Hepatocyte (in vitro differentiated cells): ENCODE measurements around the gene LZIC. TPM values are rescaled to one million over a fixed set of nuclear protein-coding genes. Genes with fewer than 3 reads are reported as not detected.
"Not testable (repeated sequence)": the region's sequence is repeated elsewhere in the genome, so short reads cannot be mapped to it uniquely, and the experiment has no call there.

ENCODE experiments used
- DNase-seq: peaks from one replicate; pipeline ENCODE4 v3.0.0-alpha.2; 2016; ENCODE audit warnings: low spot score
- H2AFZ ChIP-seq: fragments of 200-600 bp; sonication (generic); 2 replicates; pipeline ENCODE4 v1.6.0; 2016; ENCODE audit warnings: antibody characterized with exemption, mild to moderate bottlenecking
- H3K27ac ChIP-seq: fragments of 200-600 bp; sonication (generic); 2 replicates; pipeline ENCODE4 v1.5.1; 2016; ENCODE audit warnings: mild to moderate bottlenecking
- H3K27me3 ChIP-seq: fragments of 200-600 bp; sonication (generic); 2 replicates; pipeline ENCODE4 v1.6.1; 2016
- H3K36me3 ChIP-seq: fragments of 200-600 bp; sonication (generic); replicated peaks from 2 replicates; pipeline ENCODE4 v1.5.1; 2016; ENCODE audit warnings: low read depth; ENCODE audit not compliant: insufficient read depth
- H3K4me1 ChIP-seq: fragments of 200-600 bp; sonication (generic); 2 replicates; pipeline ENCODE4 v1.5.1; 2016; ENCODE audit warnings: mild to moderate bottlenecking, moderate library complexity; ENCODE audit not compliant: insufficient read depth
- H3K4me2 ChIP-seq: fragments of 200-600 bp; sonication (generic); 2 replicates; pipeline ENCODE4 v1.6.0; 2016
- H3K4me3 ChIP-seq: fragments of 200-600 bp; sonication (generic); 2 replicates; pipeline ENCODE4 v1.5.1; 2016; ENCODE audit warnings: mild to moderate bottlenecking
- H3K79me2 ChIP-seq: fragments of 200-600 bp; sonication (generic); 2 replicates; pipeline ENCODE4 v1.6.0; 2017; ENCODE audit warnings: mild to moderate bottlenecking
- H3K9me2 ChIP-seq: fragments of 200-600 bp; sonication (generic); replicated peaks from 2 replicates; pipeline ENCODE4 v1.6.0; 2017; ENCODE audit warnings: mild to moderate bottlenecking; ENCODE audit not compliant: insufficient read depth
- H3K9me3 ChIP-seq: fragments of 200-600 bp; sonication (generic); 2 replicates; pipeline ENCODE4 v1.5.1; 2016; ENCODE audit warnings: low read depth, mild to moderate bottlenecking
- H4K20me1 ChIP-seq: fragments of 200-600 bp; sonication (generic); 2 replicates; pipeline ENCODE4 v1.6.0; 2016; ENCODE audit warnings: mild to moderate bottlenecking; ENCODE audit not compliant: insufficient read depth, poor library complexity, severe bottlenecking
- CTCF ChIP-seq: fragments of 200-600 bp; sonication (generic); IDR thresholded peaks from 2 replicates; pipeline ENCODE4 v1.5.1; 2016; ENCODE audit warnings: antibody characterized with exemption, mild to moderate bottlenecking; ENCODE audit not compliant: poor library complexity
- EZH2 ChIP-seq: fragments of 200-600 bp; sonication (generic); IDR thresholded peaks from 2 replicates; pipeline ENCODE4 v1.6.1; 2016; ENCODE audit warnings: antibody characterized with exemption, mild to moderate bottlenecking, borderline replicate concordance
- EZH2phosphoT487 ChIP-seq: fragments of 200-600 bp; sonication (generic); IDR thresholded peaks from one replicate; pipeline ENCODE4 v1.6.1; 2018; ENCODE audit warnings: antibody characterized with exemption, mild to moderate bottlenecking, low read depth, moderate library complexity; ENCODE audit not compliant: unreplicated experiment, severe bottlenecking
- WGBS: methylation state at CpG from one replicate; pipeline ENCODE4 v1.1.6; 2016; ENCODE audit warnings: low lambda C conversion rate; ENCODE audit errors: missing lambda C conversion rate; 5-methylcytosine and 5-hydroxymethylcytosine counted together
- polyA plus RNA-seq: library from polyadenylated mRNA; unstranded; fragments of >200 nt; fragmentation: Nextera tagmentation; extraction: Ambion mirVana; gene quantifications from 2 replicates; pipeline ENCODE4 v1.2.1, GENCODE V29; 2016
- total RNA-seq: library from RNA; depleted of rRNA; stranded (reverse); fragments of >200 nt; gene quantifications from 2 replicates; pipeline ENCODE4 v1.2.3, GENCODE V29; 2014

The LZIC gene
- total and polyA plus RNA-seq, 2 experiments from 2014 or later: 24.2 to 48.1 TPM

- Histone ChIP-seq H2AFZ (no peak overlapping the region), H3K9me2 (no peaks in the 10 kb centered on the region), H3K36me3 (no peaks in the 10 kb centered on the region), H3K9me3 (no peaks in the 10 kb centered on the region), H3K4me3 (no peak overlapping the region), H3K27ac (no peak overlapping the region), H3K79me2 (no peaks in the 10 kb centered on the region), H3K27me3 (no peaks in the 10 kb centered on the region), H4K20me1 (no peaks in the 10 kb centered on the region), H3K4me1 (peaks cover 7% of the 10 kb centered on the region), H3K4me2 (no peak overlapping the region)
- WGBS: 92% methylated on average over 5 of the region's 5 CpGs
- TF ChIP-seq EZH2 (no peak), EZH2phosphoT487 (no peak), CTCF (no peak)
- no peak for DNase-seq
Measured at GRCh38 chr1:9920606-9921005, 22.6 kb downstream of the LZIC start.

- H3K4me3 ChIP-seq: no peak overlapping the region
- no peaks in the 10 kb centered on the region for H3K9me3 ChIP-seq
- no peak for DNase-seq
- no peaks in the 10 kb centered on the region for H4K20me1 ChIP-seq
- H3K79me2 ChIP-seq: no peaks in the 10 kb centered on the region
- H3K27ac ChIP-seq: no peak overlapping the region
- TF ChIP-seq EZH2: no peak
- TF ChIP-seq CTCF: no peak
- no peak for TF ChIP-seq EZH2phosphoT487
- H2AFZ ChIP-seq: no peak overlapping the region
- no peaks in the 10 kb centered on the region for H3K27me3 ChIP-seq
- H3K9me2 ChIP-seq: no peaks in the 10 kb centered on the region
- no peaks in the 10 kb centered on the region for H3K36me3 ChIP-seq
- peaks cover 13% of the 10 kb centered on the region for H3K4me1 ChIP-seq
- 92% methylated on average over 1 of the region's 1 CpG for WGBS
- H3K4me2 ChIP-seq: no peak overlapping the region
Measured at GRCh38 chr1:9917901-9918300, 25.3 kb downstream of the LZIC start.

GRCh38 chr1:9917495-9917894 lies 25.7 kb downstream of the LZIC start:
- not testable (repeated sequence) for H3K36me3 ChIP-seq, H3K9me3 ChIP-seq, H3K27ac ChIP-seq, H3K4me2 ChIP-seq, H2AFZ ChIP-seq, DNase-seq, H3K27me3 ChIP-seq, H4K20me1 ChIP-seq, H3K4me3 ChIP-seq, H3K79me2 ChIP-seq, H3K9me2 ChIP-seq
- WGBS: 92% methylated on average over 3 of the region's 3 CpGs
- peaks cover 12% of the 10 kb centered on the region for H3K4me1 ChIP-seq

GRCh38 chr1:9916452-9916851 lies 26.7 kb downstream of the LZIC start:
- DNase-seq: no peak

More at GRCh38 chr1:9916452-9916851, 26.7 kb downstream of the LZIC start:
- Histone ChIP-seq H3K4me1 (peaks cover 15% of the 10 kb centered on the region), H3K27ac (no peak overlapping the region), H2AFZ (no peak overlapping the region), H3K79me2 (no peaks in the 10 kb centered on the region), H4K20me1 (no peaks in the 10 kb centered on the region), H3K36me3 (no peaks in the 10 kb centered on the region), H3K27me3 (no peaks in the 10 kb centered on the region), H3K9me2 (no peaks in the 10 kb centered on the region), H3K4me3 (no peak overlapping the region), H3K9me3 (no peaks in the 10 kb centered on the region), H3K4me2 (no peak overlapping the region)
- no peak for TF ChIP-seq CTCF
- 88% methylated on average over 2 of the region's 2 CpGs for WGBS
